ENCODE measurements around the gene TGOLN2.
"Not testable (repeated sequence)": the region's sequence is repeated elsewhere in the genome, so short reads cannot be mapped to it uniquely, and the experiment has no call there.

DNA sequence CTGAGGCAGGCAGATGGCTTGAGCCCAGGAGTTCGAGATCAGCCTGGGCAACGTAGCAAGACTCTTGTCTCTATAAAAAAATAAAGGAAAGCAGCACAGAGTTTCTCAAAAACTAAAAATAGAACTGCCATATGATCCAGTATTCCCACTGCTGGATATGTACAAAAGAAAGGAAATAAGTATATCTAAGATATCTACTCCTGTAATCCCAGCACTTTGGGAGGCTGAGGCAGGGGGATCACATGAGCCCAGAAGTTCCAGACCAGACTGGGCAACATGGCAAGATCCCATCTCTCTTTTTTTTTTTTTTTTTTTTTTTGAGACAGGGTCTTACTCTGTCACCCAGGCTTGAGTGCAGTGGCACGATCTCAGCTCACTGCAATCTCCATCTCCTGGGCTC, 1.9 kb upstream of the TGOLN2 start:
- TF ChIP-seq HNF4A (conservative IDR thresholded peaks at IDR 0.05); RAD21 (IDR thresholded peaks at IDR 0.05); TAF1 (conservative IDR thresholded peaks at IDR 0.05); GABPA (IDR thresholded peaks at IDR 0.05 in 1 of 2, conservative IDR thresholded peaks at IDR 0.05 in 1 of 2); YY1 (IDR thresholded peaks at IDR 0.05); SP1 (IDR thresholded peaks at IDR 0.05); JUND (IDR thresholded peaks at IDR 0.05); FOXA1 (IDR thresholded peaks at IDR 0.05); RXRA (IDR thresholded peaks at IDR 0.05): not testable (repeated sequence)
- TF ChIP-seq, protein P1, sequence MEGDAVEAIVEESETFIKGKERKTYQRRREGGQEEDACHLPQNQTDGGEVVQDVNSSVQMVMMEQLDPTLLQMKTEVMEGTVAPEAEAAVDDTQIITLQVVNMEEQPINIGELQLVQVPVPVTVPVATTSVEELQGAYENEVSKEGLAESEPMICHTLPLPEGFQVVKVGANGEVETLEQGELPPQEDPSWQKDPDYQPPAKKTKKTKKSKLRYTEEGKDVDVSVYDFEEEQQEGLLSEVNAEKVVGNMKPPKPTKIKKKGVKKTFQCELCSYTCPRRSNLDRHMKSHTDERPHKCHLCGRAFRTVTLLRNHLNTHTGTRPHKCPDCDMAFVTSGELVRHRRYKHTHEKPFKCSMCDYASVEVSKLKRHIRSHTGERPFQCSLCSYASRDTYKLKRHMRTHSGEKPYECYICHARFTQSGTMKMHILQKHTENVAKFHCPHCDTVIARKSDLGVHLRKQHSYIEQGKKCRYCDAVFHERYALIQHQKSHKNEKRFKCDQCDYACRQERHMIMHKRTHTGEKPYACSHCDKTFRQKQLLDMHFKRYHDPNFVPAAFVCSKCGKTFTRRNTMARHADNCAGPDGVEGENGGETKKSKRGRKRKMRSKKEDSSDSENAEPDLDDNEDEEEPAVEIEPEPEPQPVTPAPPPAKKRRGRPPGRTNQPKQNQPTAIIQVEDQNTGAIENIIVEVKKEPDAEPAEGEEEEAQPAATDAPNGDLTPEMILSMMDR (IDR thresholded peaks at IDR 0.05; ENCODE audit: low read depth, low read length, missing input control) = not testable (repeated sequence)
- TF ChIP-seq, protein P2, sequence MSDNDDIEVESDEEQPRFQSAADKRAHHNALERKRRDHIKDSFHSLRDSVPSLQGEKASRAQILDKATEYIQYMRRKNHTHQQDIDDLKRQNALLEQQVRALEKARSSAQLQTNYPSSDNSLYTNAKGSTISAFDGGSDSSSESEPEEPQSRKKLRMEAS (IDR thresholded peaks at IDR 0.05) = not testable (repeated sequence)
- TF ChIP-seq, protein P3, sequence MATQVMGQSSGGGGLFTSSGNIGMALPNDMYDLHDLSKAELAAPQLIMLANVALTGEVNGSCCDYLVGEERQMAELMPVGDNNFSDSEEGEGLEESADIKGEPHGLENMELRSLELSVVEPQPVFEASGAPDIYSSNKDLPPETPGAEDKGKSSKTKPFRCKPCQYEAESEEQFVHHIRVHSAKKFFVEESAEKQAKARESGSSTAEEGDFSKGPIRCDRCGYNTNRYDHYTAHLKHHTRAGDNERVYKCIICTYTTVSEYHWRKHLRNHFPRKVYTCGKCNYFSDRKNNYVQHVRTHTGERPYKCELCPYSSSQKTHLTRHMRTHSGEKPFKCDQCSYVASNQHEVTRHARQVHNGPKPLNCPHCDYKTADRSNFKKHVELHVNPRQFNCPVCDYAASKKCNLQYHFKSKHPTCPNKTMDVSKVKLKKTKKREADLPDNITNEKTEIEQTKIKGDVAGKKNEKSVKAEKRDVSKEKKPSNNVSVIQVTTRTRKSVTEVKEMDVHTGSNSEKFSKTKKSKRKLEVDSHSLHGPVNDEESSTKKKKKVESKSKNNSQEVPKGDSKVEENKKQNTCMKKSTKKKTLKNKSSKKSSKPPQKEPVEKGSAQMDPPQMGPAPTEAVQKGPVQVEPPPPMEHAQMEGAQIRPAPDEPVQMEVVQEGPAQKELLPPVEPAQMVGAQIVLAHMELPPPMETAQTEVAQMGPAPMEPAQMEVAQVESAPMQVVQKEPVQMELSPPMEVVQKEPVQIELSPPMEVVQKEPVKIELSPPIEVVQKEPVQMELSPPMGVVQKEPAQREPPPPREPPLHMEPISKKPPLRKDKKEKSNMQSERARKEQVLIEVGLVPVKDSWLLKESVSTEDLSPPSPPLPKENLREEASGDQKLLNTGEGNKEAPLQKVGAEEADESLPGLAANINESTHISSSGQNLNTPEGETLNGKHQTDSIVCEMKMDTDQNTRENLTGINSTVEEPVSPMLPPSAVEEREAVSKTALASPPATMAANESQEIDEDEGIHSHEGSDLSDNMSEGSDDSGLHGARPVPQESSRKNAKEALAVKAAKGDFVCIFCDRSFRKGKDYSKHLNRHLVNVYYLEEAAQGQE (IDR thresholded peaks at IDR 0.05) = not testable (repeated sequence)
- TF ChIP-seq, protein P4, sequence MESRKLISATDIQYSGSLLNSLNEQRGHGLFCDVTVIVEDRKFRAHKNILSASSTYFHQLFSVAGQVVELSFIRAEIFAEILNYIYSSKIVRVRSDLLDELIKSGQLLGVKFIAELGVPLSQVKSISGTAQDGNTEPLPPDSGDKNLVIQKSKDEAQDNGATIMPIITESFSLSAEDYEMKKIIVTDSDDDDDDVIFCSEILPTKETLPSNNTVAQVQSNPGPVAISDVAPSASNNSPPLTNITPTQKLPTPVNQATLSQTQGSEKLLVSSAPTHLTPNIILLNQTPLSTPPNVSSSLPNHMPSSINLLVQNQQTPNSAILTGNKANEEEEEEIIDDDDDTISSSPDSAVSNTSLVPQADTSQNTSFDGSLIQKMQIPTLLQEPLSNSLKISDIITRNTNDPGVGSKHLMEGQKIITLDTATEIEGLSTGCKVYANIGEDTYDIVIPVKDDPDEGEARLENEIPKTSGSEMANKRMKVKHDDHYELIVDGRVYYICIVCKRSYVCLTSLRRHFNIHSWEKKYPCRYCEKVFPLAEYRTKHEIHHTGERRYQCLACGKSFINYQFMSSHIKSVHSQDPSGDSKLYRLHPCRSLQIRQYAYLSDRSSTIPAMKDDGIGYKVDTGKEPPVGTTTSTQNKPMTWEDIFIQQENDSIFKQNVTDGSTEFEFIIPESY (IDR thresholded peaks at IDR 0.05) = not testable (repeated sequence)
- TF ChIP-seq, protein P5, sequence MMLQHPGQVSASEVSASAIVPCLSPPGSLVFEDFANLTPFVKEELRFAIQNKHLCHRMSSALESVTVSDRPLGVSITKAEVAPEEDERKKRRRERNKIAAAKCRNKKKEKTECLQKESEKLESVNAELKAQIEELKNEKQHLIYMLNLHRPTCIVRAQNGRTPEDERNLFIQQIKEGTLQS (IDR thresholded peaks at IDR 0.05) = not testable (repeated sequence)
